AG04449 (cell line): Measurements from ENCODE around the gene SAP25.

Experiments used
- CTCF ChIA-PET: fragments of 350-600 bp; formaldehyde crosslinking; extraction: SDS; loops from one replicate; lab custom pipeline; 2021; ENCODE audit warnings: antibody characterized with exemption; lab: Yijun Ruan, JAX
- POLR2A ChIA-PET: fragments of 400-600, 350-600 bp; formaldehyde crosslinking; extraction: SDS; loops from one replicate; lab custom pipeline; 2020; ENCODE audit warnings: antibody characterized with exemption, inconsistent platforms; lab: Yijun Ruan, JAX
- DNase-seq: peaks from one replicate; pipeline ENCODE4 v3.0.0-alpha.2; 2010; ENCODE audit warnings: low read depth, low spot score
- H3K4me3 ChIP-seq: 2 replicates; pipeline ENCODE4 v1.5.1; 2011; ENCODE audit warnings: low read depth, mild to moderate bottlenecking, control low read depth, low read length
- TF ChIP-seq, protein P1 (sequence below): IDR thresholded peaks from one replicate; pipeline ENCODE4 v1.5.1; 2011; ENCODE audit warnings: mild to moderate bottlenecking, moderate library complexity, low read length, control low read depth, inconsistent platforms; ENCODE audit not compliant: insufficient read depth; ENCODE audit errors: missing control alignments

Gene SAP25

DNA sequence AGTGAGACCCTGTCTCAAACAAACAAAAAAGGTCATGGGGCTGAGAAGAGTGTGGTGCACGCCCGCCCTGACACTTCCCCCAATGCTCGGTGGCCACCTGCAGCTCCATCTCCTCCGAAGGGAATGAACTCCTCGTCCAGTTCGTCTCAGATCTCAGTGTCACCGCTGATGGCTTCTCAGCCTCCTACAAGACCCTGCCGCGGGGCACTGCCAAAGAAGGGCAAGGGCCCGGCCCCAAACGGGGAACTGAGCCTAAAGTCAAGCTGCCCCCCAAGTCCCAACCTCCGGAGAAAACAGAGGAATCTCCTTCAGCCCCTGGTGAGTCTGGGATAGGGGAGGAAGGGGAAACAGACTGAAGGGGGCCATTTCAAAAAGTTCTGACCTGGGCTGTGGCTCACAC lies 32.6 kb upstream of the SAP25 start:
- DNase-seq: no peak
- POLR2A ChIA-PET: interaction anchor here (1.0 kb wide), 1 partner anchor 70 kb away, joined by 3 read pairs; no protein-coding TSS in a partner anchor
- CTCF ChIA-PET: interaction anchor here (0.8 to 5.5 kb wide), 4 partner anchors 17 to 245 kb away, joined by 3 to 33 read pairs (median 4); no protein-coding TSS in a partner anchor

GRCh38 chr7:100604976-100605911 lies 31.5 kb upstream of the SAP25 start:
- ChIA-PET CTCF (interaction anchor here (1.0 to 5.5 kb wide), 7 partner anchors 8 to 200 kb away, joined by 3 to 33 read pairs (median 3); partner anchors contain the start of gene POP7), POLR2A (no interaction called here)
- H3K4me3 ChIP-seq: peak overlapping the region; percentile 98
- no peak for DNase-seq
- TF ChIP-seq, protein P1, sequence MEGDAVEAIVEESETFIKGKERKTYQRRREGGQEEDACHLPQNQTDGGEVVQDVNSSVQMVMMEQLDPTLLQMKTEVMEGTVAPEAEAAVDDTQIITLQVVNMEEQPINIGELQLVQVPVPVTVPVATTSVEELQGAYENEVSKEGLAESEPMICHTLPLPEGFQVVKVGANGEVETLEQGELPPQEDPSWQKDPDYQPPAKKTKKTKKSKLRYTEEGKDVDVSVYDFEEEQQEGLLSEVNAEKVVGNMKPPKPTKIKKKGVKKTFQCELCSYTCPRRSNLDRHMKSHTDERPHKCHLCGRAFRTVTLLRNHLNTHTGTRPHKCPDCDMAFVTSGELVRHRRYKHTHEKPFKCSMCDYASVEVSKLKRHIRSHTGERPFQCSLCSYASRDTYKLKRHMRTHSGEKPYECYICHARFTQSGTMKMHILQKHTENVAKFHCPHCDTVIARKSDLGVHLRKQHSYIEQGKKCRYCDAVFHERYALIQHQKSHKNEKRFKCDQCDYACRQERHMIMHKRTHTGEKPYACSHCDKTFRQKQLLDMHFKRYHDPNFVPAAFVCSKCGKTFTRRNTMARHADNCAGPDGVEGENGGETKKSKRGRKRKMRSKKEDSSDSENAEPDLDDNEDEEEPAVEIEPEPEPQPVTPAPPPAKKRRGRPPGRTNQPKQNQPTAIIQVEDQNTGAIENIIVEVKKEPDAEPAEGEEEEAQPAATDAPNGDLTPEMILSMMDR: no peak

More for the DNA sequence above, 32.6 kb upstream of the SAP25 start:
- TF ChIP-seq, protein P1: no peak
- no peak overlapping the region for H3K4me3 ChIP-seq

GRCh38 chr7:100604028-100604975 lies 30.6 kb upstream of the SAP25 start:
- ChIA-PET POLR2A (interaction anchor here (1.3 to 3.2 kb wide), 3 partner anchors 8 to 19 kb away, joined by 4 to 48 read pairs (median 10); partner anchors contain the start of genes FBXO24, LRCH4 and MOSPD3), CTCF (interaction anchor here (0.6 to 5.5 kb wide), 10 partner anchors 8 to 139 kb away, joined by 3 to 33 read pairs (median 4); partner anchors contain the start of genes MOSPD3 and POP7)
- peak overlapping the region; percentile 98 for H3K4me3 ChIP-seq
- TF ChIP-seq, protein P1: peak; percentile 48
- DNase-seq: no peak

GRCh38 chr7:100603726-100604027 lies 30.0 kb upstream of the SAP25 start:
- POLR2A ChIA-PET: interaction anchor here (0.5 to 3.2 kb wide), 5 partner anchors 9 to 96 kb away, joined by 3 to 48 read pairs (median 4); partner anchors contain the start of genes FBXO24, LRCH4 and MOSPD3
- DNase-seq: no peak
- H3K4me3 ChIP-seq: peak overlapping the region; percentile 98
- TF ChIP-seq, protein P1: no peak
- CTCF ChIA-PET: interaction anchor here (0.6 to 5.5 kb wide), 9 partner anchors 9 to 138 kb away, joined by 3 to 33 read pairs (median 7); partner anchors contain the start of genes MOSPD3 and POP7

DNA sequence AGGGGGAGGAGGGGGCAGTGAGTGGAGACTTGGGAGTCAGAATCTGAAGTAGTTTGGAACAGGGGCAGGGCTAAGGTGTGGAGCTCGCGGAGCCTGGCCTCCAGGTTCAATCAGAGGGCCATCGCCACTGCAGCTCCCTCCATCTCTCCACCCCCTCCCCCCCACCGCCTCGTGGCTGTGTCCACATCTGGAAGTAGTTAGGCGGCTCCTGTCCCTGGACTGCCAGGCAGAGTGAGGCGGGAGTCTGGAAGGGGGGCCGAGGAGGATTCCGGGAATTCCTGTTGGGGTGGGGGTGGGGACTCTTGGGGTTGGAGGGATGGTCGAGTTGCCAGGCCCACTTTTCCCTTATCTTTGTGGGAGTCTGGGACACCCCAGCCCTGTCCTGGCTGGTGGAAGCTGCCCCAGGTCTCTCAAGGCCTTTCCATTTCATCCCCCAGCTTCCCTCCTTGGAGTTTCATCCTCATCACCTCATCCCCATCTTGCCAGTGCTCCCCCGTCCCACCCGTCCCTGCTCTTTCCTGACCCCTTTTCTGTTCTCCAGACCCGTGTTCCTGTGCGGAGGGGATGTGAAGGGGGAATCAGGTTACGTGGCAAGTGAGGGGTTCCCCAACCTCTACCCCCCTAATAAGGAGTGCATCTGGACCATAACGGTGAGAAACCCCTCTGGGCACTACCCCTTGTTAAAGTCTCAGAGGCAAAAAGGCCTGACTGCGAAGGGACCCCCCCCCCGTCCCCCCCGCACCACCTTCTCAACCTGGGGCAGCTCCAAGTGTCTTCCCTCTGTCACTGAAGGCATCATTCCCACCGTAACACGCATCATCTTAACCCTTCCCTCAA lies 29.4 kb upstream of the SAP25 start:
- peak; percentile 47 for DNase-seq
- ChIA-PET CTCF (interaction anchor here (1.1 to 5.5 kb wide), 11 partner anchors 9 to 198 kb away, joined by 3 to 33 read pairs (median 5); partner anchors contain the start of genes MOSPD3 and POP7), POLR2A (interaction anchor here (0.5 to 3.2 kb wide), 10 partner anchors 9 to 272 kb away, joined by 3 to 48 read pairs (median 3); partner anchors contain the start of genes FBXO24, LRCH4, MOSPD3 and SRRT)
- peak overlapping the region; percentile 98 for H3K4me3 ChIP-seq
- TF ChIP-seq, protein P1: no peak
